Raji (cell line): ENCODE measurements around the gene TMEM201.

ENCODE experiments used
- POLR2A ChIP-seq: IDR thresholded peaks from 2 replicates; pipeline ENCODE4 v1.6.1; 2011; ENCODE audit warnings: low read depth, low read length, control low read depth; ENCODE audit not compliant: insufficient read depth

The TMEM201 gene

GRCh38 chr1:9588551-9589143, at the start of gene TMEM201:
Gene TMEM201 (plus strand): TSS chr1:9588911. CDS start chr1:9588931, 20 bp downstream.
- peak; percentile 83 for TF ChIP-seq POLR2A

GRCh38 chr1:9539165-9539828, 49.4 kb upstream of the TMEM201 start, which contains the start of gene SLC25A33:
Gene SLC25A33 (plus strand): TSS chr1:9539465. CDS start chr1:9539692, 227 bp downstream.
- TF ChIP-seq POLR2A: peak; percentile 91

- TF ChIP-seq POLR2A: no peak
These were observed 48.7 kb upstream of the TMEM201 start for GRCh38 chr1:9539829-9540550.

- TF ChIP-seq POLR2A: no peak
These were observed 46.3 kb upstream of the TMEM201 start for GRCh38 chr1:9542430-9542829.

GRCh38 chr1:9544926-9545325, 43.8 kb upstream of the TMEM201 start:
- no peak for TF ChIP-seq POLR2A

- no peak for TF ChIP-seq POLR2A
These were observed 38.7 kb upstream of the TMEM201 start for GRCh38 chr1:9549955-9550546.

GRCh38 chr1:9551984-9552383, 36.7 kb upstream of the TMEM201 start:
- TF ChIP-seq POLR2A: no peak

- no peak for TF ChIP-seq POLR2A
These were observed 35.0 kb upstream of the TMEM201 start for GRCh38 chr1:9553736-9554144.

- TF ChIP-seq POLR2A: no peak
These were observed 32.8 kb upstream of the TMEM201 start for GRCh38 chr1:9555942-9556341.

- no peak for TF ChIP-seq POLR2A
These were observed 31.1 kb upstream of the TMEM201 start for GRCh38 chr1:9557624-9558023.

- TF ChIP-seq POLR2A: no peak
These were observed 30.3 kb upstream of the TMEM201 start for GRCh38 chr1:9558271-9558945.

GRCh38 chr1:9558946-9559545, 29.7 kb upstream of the TMEM201 start:
- TF ChIP-seq POLR2A: no peak

GRCh38 chr1:9559673-9560072, 29.0 kb upstream of the TMEM201 start:
- no peak for TF ChIP-seq POLR2A

GRCh38 chr1:9561429-9561828, 27.3 kb upstream of the TMEM201 start:
- TF ChIP-seq POLR2A: no peak

GRCh38 chr1:9569267-9569666, 19.4 kb upstream of the TMEM201 start:
- no peak for TF ChIP-seq POLR2A
